ENCODE results near the gene MEGF11. TPM values are rescaled to one million over a fixed set of nuclear protein-coding genes. Genes with fewer than 3 reads are reported as not detected.

MEGF11 gene
- total RNA-seq, 4 donors from 2014 or later = 0.76 TPM; not detected in 3

GRCh38 chr15:66165856-66166255 lies 87.7 kb downstream of the MEGF11 start:
- Histone ChIP-seq H3K4me3 (no peak overlapping the region), H3K4me1 (no peaks in the 10 kb centered on the region), H3K36me3 (no peaks in the 10 kb centered on the region), H3K27me3 (no peaks in the 10 kb centered on the region), H3K9me3 (no peaks in the 10 kb centered on the region), H3K27ac (no peak overlapping the region)
- no peak for DNase-seq
- intact Hi-C loops (cut with DNase I; ENCODE audit: low total_unique reads) = no loop called here
- TF ChIP-seq POLR2A (IDR thresholded peaks at IDR 0.05) (no peak), CTCF (IDR thresholded peaks at IDR 0.05) (no peak)

- no peak for TF ChIP-seq CTCF (IDR thresholded peaks at IDR 0.05)
- no peak for TF ChIP-seq POLR2A (IDR thresholded peaks at IDR 0.05)
- H3K4me3 ChIP-seq = no peak overlapping the region
- no peaks in the 10 kb centered on the region for H3K27me3 ChIP-seq
- H3K9me3 ChIP-seq = no peaks in the 10 kb centered on the region
- H3K36me3 ChIP-seq = no peaks in the 10 kb centered on the region
- intact Hi-C loops (cut with DNase I; ENCODE audit: low total_unique reads) = no loop called here
- no peak overlapping the region for H3K27ac ChIP-seq
- no peaks in the 10 kb centered on the region for H3K4me1 ChIP-seq
- no peak for DNase-seq
These were observed 88.8 kb downstream of the MEGF11 start for GRCh38 chr15:66164788-66165187.

- no peaks in the 10 kb centered on the region for H3K27me3 ChIP-seq
- no peak overlapping the region for H3K4me3 ChIP-seq
- H3K4me1 ChIP-seq = no peaks in the 10 kb centered on the region
- no peaks in the 10 kb centered on the region for H3K9me3 ChIP-seq
- TF ChIP-seq POLR2A (IDR thresholded peaks at IDR 0.05) (no peak), CTCF (IDR thresholded peaks at IDR 0.05) (no peak)
- no peaks in the 10 kb centered on the region for H3K36me3 ChIP-seq
- no peak for DNase-seq
- no peak overlapping the region for H3K27ac ChIP-seq
- intact Hi-C loops (cut with DNase I; ENCODE audit: low total_unique reads) = no loop called here
These were observed 90.0 kb downstream of the MEGF11 start for GRCh38 chr15:66163553-66163952.

- Histone ChIP-seq H3K27me3 (no peaks in the 10 kb centered on the region), H3K36me3 (no peaks in the 10 kb centered on the region), H3K4me3 (no peak overlapping the region), H3K9me3 (no peaks in the 10 kb centered on the region), H3K4me1 (no peaks in the 10 kb centered on the region), H3K27ac (no peak overlapping the region)
- intact Hi-C loops (cut with DNase I; ENCODE audit: low total_unique reads) = no loop called here
- no peak for DNase-seq
- TF ChIP-seq POLR2A (IDR thresholded peaks at IDR 0.05) = no peak
- TF ChIP-seq CTCF (IDR thresholded peaks at IDR 0.05) = no peak
These were observed 91.3 kb downstream of the MEGF11 start for GRCh38 chr15:66162286-66162685.

- intact Hi-C loops (cut with DNase I; ENCODE audit: low total_unique reads) = no loop called here
- H3K4me1 ChIP-seq = no peaks in the 10 kb centered on the region
- no peaks in the 10 kb centered on the region for H3K9me3 ChIP-seq
- TF ChIP-seq CTCF (IDR thresholded peaks at IDR 0.05) = no peak
- no peak for TF ChIP-seq POLR2A (IDR thresholded peaks at IDR 0.05)
- H3K27ac ChIP-seq = no peak overlapping the region
- no peaks in the 10 kb centered on the region for H3K36me3 ChIP-seq
- H3K4me3 ChIP-seq = no peak overlapping the region
- H3K27me3 ChIP-seq = no peaks in the 10 kb centered on the region
- no peak for DNase-seq
These were observed 91.9 kb downstream of the MEGF11 start for GRCh38 chr15:66161575-66162118.

Measured in uterus (tissue), 4 donors.